ENCODE data around the gene SNX11. TPM values are rescaled to one million over a fixed set of nuclear protein-coding genes. Genes with fewer than 3 reads are reported as not detected.

SNX11 gene
- total RNA-seq, 4 donors from 2014 or later: 0.77 to 20.6 (median 14.8) TPM

- H3K27me3 ChIP-seq: no peaks in the 10 kb centered on the region
- TF ChIP-seq CTCF (IDR thresholded peaks at IDR 0.05) (no peak), POLR2A (IDR thresholded peaks at IDR 0.05) (no peak)
- DNase-seq: no peak
- H3K4me3 ChIP-seq: no peak overlapping the region
- peaks cover 0 to 3% of the 10 kb centered on the region in 2 donors for H3K4me1 ChIP-seq
- H3K36me3 ChIP-seq: no peaks in the 10 kb centered on the region
- no peaks in the 10 kb centered on the region for H3K9me3 ChIP-seq
- intact Hi-C loops (cut with DNase I; ENCODE audit: low total_unique reads): no loop called here
- no peak overlapping the region for H3K27ac ChIP-seq
Observed at GRCh38 chr17:48104440-48104839, 3.1 kb upstream of the SNX11 start.

DNA sequence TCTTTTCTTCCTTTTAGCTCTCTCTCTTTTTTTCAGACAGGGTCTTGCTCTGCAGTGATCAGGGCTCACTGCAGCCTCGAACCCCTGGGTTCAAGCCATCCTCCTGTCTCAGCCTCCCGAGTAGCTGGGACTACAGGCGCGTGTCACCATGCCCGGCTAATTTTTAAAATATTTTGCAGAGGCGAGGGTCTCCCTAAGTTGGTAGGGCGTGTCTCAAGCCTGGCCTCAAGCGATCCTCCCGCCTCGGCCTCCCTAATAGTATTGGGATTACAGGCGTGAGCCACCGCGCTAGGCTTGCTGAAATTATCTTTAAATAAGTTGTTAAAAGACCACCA, 797 bp upstream of the SNX11 start:
- intact Hi-C loops (cut with DNase I; ENCODE audit: low total_unique reads): no loop called here
- no peak for TF ChIP-seq POLR2A (IDR thresholded peaks at IDR 0.05)
- TF ChIP-seq CTCF (IDR thresholded peaks at IDR 0.05): no peak

GRCh38 chr17:48110761-48111160, 3.2 kb downstream of the SNX11 start:
- Histone ChIP-seq H3K27me3 (no peaks in the 10 kb centered on the region), H3K4me3 (no peak overlapping the region), H3K4me1 (no peaks in the 10 kb centered on the region), H3K9me3 (no peaks in the 10 kb centered on the region), H3K36me3 (no peaks in the 10 kb centered on the region), H3K27ac (no peak overlapping the region)
- DNase-seq: no peak
- no peak for TF ChIP-seq POLR2A (IDR thresholded peaks at IDR 0.05)
- TF ChIP-seq CTCF (IDR thresholded peaks at IDR 0.05): no peak
- intact Hi-C loops (cut with DNase I; ENCODE audit: low total_unique reads): no loop called here

More for the DNA sequence above, 797 bp upstream of the SNX11 start:
- Histone ChIP-seq H3K27ac (peak overlapping the region; percentile 89 to 98), H3K9me3 (no peaks in the 10 kb centered on the region), H3K4me3 (peak overlapping the region; percentile 77 to 95), H3K27me3 (no peaks in the 10 kb centered on the region), H3K36me3 (no peaks in the 10 kb centered on the region), H3K4me1 (no peaks in the 10 kb centered on the region)
- no peak for DNase-seq

GRCh38 chr17:48111937-48112241, 4.3 kb downstream of the SNX11 start:
- Histone ChIP-seq H3K9me3 (no peaks in the 10 kb centered on the region), H3K36me3 (no peaks in the 10 kb centered on the region), H3K4me3 (no peak overlapping the region), H3K4me1 (no peaks in the 10 kb centered on the region), H3K27ac (no peak overlapping the region), H3K27me3 (no peaks in the 10 kb centered on the region)
- intact Hi-C loops (cut with DNase I; ENCODE audit: low total_unique reads): no loop called here
- DNase-seq: no peak
- no peak for TF ChIP-seq POLR2A (IDR thresholded peaks at IDR 0.05)

- Histone ChIP-seq H3K9me3 (no peaks in the 10 kb centered on the region), H3K27ac (no peak overlapping the region), H3K27me3 (no peaks in the 10 kb centered on the region), H3K4me1 (no peaks in the 10 kb centered on the region), H3K36me3 (no peaks in the 10 kb centered on the region), H3K4me3 (no peak overlapping the region)
- TF ChIP-seq POLR2A (IDR thresholded peaks at IDR 0.05) (no peak), CTCF (IDR thresholded peaks at IDR 0.05) (no peak)
- no peak for DNase-seq
- intact Hi-C loops (cut with DNase I; ENCODE audit: low total_unique reads): no loop called here
Observed at GRCh38 chr17:48113201-48113676, 5.7 kb downstream of the SNX11 start.
